NCI-H345 treated with DMSO at 0.1 percent for 48 hours (cell line): ENCODE data around the gene CHDH.

ENCODE experiments used
- DNase-seq: peaks from one replicate; lab custom pipeline; 2025; ENCODE audit not compliant: unreplicated experiment; lab: John Stamatoyannopoulos, UW

The CHDH gene

GRCh38 chr3:53809764-53810400 lies 36.3 kb downstream of the CHDH start:
- DNase-seq: no peak

- DNase-seq: no peak
These were observed 37.0 kb downstream of the CHDH start for GRCh38 chr3:53809267-53809666.

- DNase-seq: no peak
These were observed 37.7 kb downstream of the CHDH start for GRCh38 chr3:53808496-53808895.

- no peak for DNase-seq
These were observed 39.0 kb downstream of the CHDH start for GRCh38 chr3:53807117-53807810.

GRCh38 chr3:53806182-53807116 lies 39.8 kb downstream of the CHDH start:
- no peak for DNase-seq

GRCh38 chr3:53805463-53806159 lies 40.6 kb downstream of the CHDH start:
- no peak for DNase-seq

GRCh38 chr3:53804697-53805462 lies 41.3 kb downstream of the CHDH start:
- DNase-seq: no peak

GRCh38 chr3:53803816-53804695 lies 42.2 kb downstream of the CHDH start:
- no peak for DNase-seq

- no peak for DNase-seq
These were observed 42.9 kb downstream of the CHDH start for GRCh38 chr3:53803124-53803815.

GRCh38 chr3:53802256-53802880 lies 43.9 kb downstream of the CHDH start:
- no peak for DNase-seq

- DNase-seq: no peak
These were observed 44.9 kb downstream of the CHDH start for GRCh38 chr3:53801319-53801718.

GRCh38 chr3:53800041-53800906 lies 45.9 kb downstream of the CHDH start:
- DNase-seq: no peak

GRCh38 chr3:53799338-53799865 lies 46.8 kb downstream of the CHDH start:
- DNase-seq: no peak

GRCh38 chr3:53798144-53798543 lies 48.1 kb downstream of the CHDH start:
- no peak for DNase-seq

GRCh38 chr3:53795789-53796560 lies 50.2 kb downstream of the CHDH start:
- DNase-seq: no peak

GRCh38 chr3:53795176-53795575 lies 51.0 kb downstream of the CHDH start:
- DNase-seq: no peak
